ENCODE data around the gene HOXB7. TPM values are rescaled to one million over a fixed set of nuclear protein-coding genes. Genes with fewer than 3 reads are reported as not detected.
A peak's percentile ranks its signal among the peaks of the same experiment; 100 is the strongest.

Gene HOXB7
- total RNA-seq, 1 donor from 2014 or later, result 9.9 TPM

GRCh38 chr17:48578616-48579470, 32.0 kb downstream of the HOXB7 start:
- peak; percentile 73 for DNase-seq

DNA sequence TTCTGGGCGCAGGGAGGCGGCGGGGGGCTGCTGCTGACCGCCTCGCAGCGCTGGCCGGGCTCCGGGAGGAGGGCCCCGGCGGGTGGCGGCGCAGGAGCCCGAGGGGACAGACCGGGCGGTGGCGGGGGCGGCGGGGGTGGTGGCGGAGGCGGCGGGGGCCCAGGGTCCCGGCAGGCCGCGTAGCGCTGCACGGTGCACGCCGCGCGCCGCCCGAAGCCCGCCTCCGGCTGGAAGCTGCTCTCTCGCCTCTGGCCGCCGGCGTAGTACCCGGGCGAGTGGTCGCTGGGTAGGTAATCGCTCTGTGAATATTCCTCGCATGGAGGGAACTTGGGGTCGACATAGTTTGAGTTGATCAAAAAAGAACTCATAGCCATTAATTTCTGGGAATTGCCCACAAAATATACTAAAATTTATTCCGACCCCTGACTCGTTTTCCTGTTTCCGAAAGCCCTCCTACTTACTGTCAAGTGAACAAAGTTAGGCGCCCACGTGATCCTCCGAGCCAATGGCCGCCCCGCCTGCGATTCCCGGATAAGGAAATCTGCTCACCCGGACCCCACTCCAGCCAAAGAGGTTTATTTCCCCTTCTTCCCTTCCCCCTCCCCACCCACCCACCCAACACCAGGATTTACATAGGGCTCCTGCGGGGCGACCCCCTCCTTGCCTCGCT, 32.7 kb downstream of the HOXB7 start, which contains the start of gene HOXB4:
Gene HOXB4 (minus strand): TSS at position 405 of the 670 bp plus-strand sequence. CDS start 31 bp downstream, at position 374.
- DNase-seq, result peak; percentile 89

GRCh38 chr17:48577330-48577945, 33.4 kb downstream of the HOXB7 start:
- DNase-seq, result no peak

GRCh38 chr17:48576479-48577309, 34.1 kb downstream of the HOXB7 start:
- DNase-seq, result peak; percentile 55

DNA sequence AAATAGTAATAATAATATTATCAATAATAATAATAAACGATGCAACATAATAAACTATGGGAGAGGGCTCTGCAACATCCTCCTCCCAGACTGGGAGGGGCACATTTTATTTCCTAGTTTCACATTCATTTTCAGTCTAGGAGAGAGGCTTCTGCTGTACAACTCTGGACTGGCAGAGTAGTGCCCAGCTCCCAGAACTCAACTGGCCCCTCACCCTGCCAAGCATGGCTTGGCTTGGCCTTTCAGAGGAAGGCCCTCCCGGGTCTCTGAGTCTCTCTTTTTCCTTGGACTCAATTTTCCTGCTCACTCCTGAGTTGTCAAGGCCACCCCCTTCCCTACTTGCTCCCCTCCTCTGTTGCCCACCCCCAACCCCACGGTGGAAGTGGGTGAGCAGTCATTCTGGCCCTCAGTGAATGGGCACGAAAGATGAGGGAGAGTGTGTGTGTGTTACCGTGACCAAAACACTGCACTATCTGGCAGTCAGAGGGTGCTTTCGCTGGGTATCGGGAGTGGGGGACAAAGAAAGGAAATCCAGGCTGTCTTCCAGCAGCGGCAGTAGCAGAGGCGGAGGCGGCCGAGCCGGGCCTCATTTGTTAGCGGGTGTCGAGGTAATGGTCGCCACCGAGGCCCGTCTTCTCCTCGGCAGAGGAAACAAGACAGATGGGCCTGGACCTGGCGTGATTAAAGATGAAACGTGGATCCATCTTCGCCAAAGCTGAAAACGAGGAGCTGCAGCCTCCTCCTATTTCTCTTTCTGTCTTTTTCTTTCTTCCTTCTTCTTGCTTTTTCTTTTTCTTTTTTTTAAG, 34.9 kb downstream of the HOXB7 start:
- peak; percentile 41 for DNase-seq

- DNase-seq, result no peak
These were observed 35.7 kb downstream of the HOXB7 start for GRCh38 chr17:48575066-48575582.

GRCh38 chr17:48574505-48575065, 36.2 kb downstream of the HOXB7 start:
- DNase-seq, result no peak

DNA sequence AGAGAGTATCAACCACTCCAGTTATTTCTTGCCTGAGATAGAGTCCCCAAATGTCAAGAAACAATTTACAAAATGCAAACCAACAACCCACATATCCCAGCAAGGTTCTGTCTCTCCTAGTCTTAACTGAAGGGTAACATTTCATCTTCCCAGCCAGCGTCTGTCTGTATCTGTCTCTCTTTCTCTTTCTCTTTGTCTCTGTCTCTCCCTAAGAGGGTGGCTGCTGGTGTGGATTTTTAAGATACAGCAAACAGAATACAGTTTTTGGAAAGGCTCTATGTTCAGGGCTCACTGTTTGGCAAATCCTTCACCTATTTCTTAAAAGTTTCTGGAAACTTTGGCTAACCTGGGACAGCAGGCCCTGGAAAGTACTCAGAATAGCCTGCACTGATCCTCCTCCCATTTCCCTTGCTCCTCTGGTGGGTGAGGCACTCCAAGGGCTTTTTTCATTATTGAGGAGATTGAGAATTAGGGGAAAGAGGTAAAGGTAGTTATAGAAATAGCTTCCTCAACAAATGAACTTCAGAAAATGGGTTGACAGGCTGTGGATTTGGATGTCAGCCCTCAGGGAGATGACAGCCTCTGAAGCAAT, 38.9 kb downstream of the HOXB7 start:
- DNase-seq, result no peak

DNA sequence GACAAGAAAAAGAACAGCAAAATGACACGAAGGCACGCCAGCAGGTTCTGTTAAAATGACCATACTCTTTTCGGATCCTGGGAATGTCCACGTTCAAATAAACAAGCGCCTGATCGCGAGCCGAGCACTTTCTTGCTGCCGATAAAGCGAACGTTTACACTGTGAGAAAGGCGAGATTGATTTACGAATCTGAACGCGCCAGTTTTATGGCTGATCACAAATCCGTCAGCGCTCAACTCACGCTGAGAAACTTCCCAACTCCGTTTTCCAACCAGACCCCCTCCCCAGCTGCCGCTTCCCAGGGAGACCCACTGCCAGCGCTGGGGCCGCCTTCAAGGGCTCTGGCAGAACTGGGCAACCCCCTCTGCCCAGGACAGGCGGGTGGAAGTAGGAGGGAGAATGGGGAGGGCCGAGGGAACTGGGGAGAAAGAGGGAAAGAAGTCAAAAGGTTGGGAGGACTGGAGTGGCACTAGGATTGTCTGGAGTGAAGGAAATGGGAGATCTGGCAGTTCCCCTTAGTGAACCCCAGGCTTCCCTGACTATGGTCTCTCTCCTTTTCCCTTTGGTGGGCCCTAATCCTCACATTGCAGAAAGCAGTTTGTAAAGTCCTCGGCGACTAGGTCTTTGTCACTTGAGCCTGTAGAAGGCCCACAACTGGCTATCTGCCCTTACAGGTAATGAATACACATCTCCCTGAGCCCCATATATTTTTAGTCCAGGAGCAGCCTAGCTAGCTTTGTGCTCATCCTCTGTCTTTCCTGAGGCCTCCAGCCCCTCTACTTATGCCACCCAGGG, 39.6 kb downstream of the HOXB7 start:
- no peak for DNase-seq

- DNase-seq, result no peak
These were observed 40.3 kb downstream of the HOXB7 start for GRCh38 chr17:48570325-48571023.

- DNase-seq, result no peak
These were observed 41.0 kb downstream of the HOXB7 start for GRCh38 chr17:48569674-48570324.

DNA sequence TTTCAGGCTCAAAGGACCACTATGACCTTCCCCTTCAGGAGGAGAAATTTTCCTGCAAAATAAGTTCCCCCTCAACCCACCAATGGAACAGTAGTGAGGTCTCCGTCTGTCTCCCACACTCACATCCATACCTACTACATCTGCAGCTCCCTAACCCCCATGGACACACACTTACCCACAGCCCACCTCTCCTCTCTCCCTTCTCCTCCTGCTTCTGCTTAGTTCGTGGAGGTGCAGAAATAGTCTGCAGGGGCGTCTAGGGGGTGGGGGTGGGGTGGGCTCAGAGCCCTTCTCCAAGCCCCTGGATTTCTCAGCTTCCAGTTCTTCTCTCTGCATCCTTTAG, 41.6 kb downstream of the HOXB7 start:
- DNase-seq, result no peak

DNA sequence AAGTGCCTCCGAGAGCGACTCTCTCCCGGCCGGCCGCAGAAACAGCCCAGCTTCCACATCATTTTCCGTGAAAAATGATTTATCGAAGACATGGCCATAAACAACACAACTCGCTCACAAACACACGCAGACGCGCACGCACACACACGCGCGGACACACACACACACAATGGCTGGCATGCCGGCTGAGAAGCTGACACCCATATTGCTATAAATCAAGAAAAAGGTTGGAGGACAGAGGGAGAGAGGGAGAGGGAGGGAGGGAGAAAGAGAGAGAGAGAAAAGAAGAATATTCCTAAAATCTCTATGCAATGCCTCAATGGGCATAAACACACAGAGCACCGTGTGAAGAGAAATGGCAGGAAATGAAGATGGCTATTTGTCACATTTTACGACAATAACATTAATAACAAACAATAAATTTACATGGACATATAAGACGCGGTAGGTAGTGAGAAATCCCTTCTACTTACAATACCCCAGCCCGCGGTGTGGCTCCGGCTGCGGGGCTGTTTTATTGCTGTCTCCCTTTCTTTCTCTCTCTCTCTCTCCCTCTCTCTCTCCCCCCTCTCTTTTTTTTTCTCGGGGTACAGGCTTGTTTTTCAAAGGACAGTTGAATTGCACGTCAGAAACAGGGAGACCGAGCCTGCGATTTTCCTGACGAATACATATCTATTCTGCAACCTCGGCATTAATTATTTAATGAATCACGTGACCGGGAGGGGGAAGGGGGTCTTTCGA, 42.1 kb downstream of the HOXB7 start:
- peak; percentile 57 for DNase-seq

DNA sequence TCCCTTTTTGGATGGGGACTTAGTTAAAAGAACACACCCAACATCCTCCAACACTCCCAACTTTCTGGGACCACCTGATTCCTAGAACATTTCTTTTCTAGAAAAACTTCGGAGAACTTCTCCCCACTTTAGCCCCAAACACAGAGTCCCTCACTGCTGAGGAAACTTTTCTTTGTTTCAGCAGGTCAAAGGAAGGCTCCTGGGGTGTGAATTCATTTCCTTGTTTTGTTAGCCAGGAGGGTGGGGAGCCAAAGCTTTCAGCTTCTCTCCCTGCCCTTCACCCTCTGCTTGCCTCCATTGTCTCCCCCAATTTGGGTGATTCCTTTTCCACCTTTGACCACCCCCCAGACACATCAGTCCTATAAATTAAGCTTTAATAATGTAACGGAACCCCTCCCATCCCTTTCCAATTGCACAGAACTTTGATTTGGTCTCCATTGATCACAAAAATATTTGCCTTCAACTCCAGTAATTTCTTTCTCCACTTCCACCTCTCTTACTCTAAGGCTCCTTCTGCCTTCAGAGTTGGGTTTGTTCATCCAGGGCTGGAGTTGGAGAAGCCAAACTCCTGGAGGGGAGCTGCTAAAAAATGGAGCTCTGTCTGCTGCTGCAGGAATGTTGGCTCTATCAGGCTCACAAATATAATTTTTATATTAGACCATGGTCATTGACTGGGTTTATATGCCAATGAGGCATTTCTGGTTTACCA, 43.0 kb downstream of the HOXB7 start:
- peak; percentile 50 for DNase-seq

GRCh38 chr17:48567209-48567608, 43.6 kb downstream of the HOXB7 start:
- DNase-seq, result no peak

DNA sequence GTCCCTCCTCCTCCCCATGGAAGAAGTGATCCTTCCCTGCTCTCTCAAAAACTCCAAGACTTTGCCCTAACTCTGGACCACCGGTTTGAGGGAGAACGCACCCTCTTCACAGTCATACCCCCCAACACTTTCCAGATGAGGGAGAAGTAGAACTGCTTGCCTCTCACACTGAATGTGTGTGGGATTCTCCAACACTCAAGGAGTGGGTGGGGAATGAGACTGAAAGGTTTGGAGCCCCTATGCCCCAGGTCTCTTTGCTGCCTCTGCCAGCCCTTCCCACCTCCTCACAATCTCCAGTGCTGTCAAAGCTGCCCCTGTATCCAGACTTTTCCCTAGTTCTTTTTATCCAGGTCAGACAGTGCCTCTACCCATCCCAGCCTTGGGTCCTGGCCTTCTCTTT, 44.1 kb downstream of the HOXB7 start:
- DNase-seq, result no peak

All from dermis blood vessel endothelial cell (primary cell).